HUES6 (cell line): Measurements from ENCODE around the gene GATA2.

ENCODE experiments used
- H3K27ac ChIP-seq: 2 replicates; pipeline ENCODE4 v1.7.0; 2013; ENCODE audit warnings: low read depth, mild to moderate bottlenecking, low read length, inconsistent platforms
- H3K27me3 ChIP-seq: 2 replicates; pipeline ENCODE4 v1.6.1; 2013; ENCODE audit warnings: low read length; ENCODE audit not compliant: control insufficient read depth, insufficient read depth
- H3K36me3 ChIP-seq: 2 replicates; pipeline ENCODE4 v1.6.1; 2013; ENCODE audit warnings: low read length; ENCODE audit not compliant: control insufficient read depth, insufficient read depth
- H3K4me1 ChIP-seq: 2 replicates; pipeline ENCODE4 v1.6.1; 2013; ENCODE audit warnings: low read length; ENCODE audit not compliant: control insufficient read depth, insufficient read depth
- H3K4me3 ChIP-seq: 2 replicates; pipeline ENCODE4 v1.5.1; 2013; ENCODE audit warnings: low read depth, low read length
- H3K9ac ChIP-seq: one replicate; pipeline ENCODE4 v1.6.1; 2013; ENCODE audit warnings: mild to moderate bottlenecking, low read length
- H3K9me3 ChIP-seq: 2 replicates; pipeline ENCODE4 v1.6.1; 2013; ENCODE audit warnings: low read depth, low read length; ENCODE audit not compliant: control insufficient read depth, insufficient read depth

Gene GATA2

GRCh38 chr3:128501431-128501830 lies 8.4 kb upstream of the GATA2 start:
- H3K36me3 ChIP-seq: no peaks in the 10 kb centered on the region
- peaks cover 34% of the 10 kb centered on the region for H3K27me3 ChIP-seq
- peaks cover 4% of the 10 kb centered on the region; the same call in 1 of the 2 replicates for H3K9me3 ChIP-seq
- H3K27ac ChIP-seq: no peak overlapping the region
- H3K4me1 ChIP-seq: peaks cover 24% of the 10 kb centered on the region
- no peak overlapping the region for H3K9ac ChIP-seq
- no peak overlapping the region for H3K4me3 ChIP-seq

GRCh38 chr3:128500556-128500955 lies 7.6 kb upstream of the GATA2 start:
- peaks cover 24% of the 10 kb centered on the region for H3K4me1 ChIP-seq
- H3K9me3 ChIP-seq: no peaks in the 10 kb centered on the region; the same call in 1 of the 2 replicates
- H3K27me3 ChIP-seq: peaks cover 43% of the 10 kb centered on the region
- no peak overlapping the region for H3K27ac ChIP-seq
- no peak overlapping the region for H3K9ac ChIP-seq
- H3K36me3 ChIP-seq: no peaks in the 10 kb centered on the region
- no peak overlapping the region for H3K4me3 ChIP-seq

GRCh38 chr3:128499724-128500275 lies 6.8 kb upstream of the GATA2 start:
- Histone ChIP-seq H3K4me1 (peaks cover 24% of the 10 kb centered on the region), H3K9me3 (no peaks in the 10 kb centered on the region), H3K4me3 (no peak overlapping the region), H3K27ac (no peak overlapping the region), H3K9ac (no peak overlapping the region), H3K36me3 (no peaks in the 10 kb centered on the region), H3K27me3 (peaks cover 50% of the 10 kb centered on the region)

GRCh38 chr3:128498901-128499530 lies 6.0 kb upstream of the GATA2 start:
- H3K36me3 ChIP-seq: no peaks in the 10 kb centered on the region
- peaks cover 58% of the 10 kb centered on the region for H3K27me3 ChIP-seq
- H3K9me3 ChIP-seq: no peaks in the 10 kb centered on the region
- H3K9ac ChIP-seq: no peak overlapping the region
- H3K4me1 ChIP-seq: peaks cover 26% of the 10 kb centered on the region
- H3K4me3 ChIP-seq: no peak overlapping the region
- H3K27ac ChIP-seq: no peak overlapping the region

- no peak overlapping the region for H3K9ac ChIP-seq
- H3K27me3 ChIP-seq: peaks cover 67% of the 10 kb centered on the region
- H3K4me1 ChIP-seq: peaks cover 35% of the 10 kb centered on the region
- H3K36me3 ChIP-seq: no peaks in the 10 kb centered on the region
- no peak overlapping the region for H3K4me3 ChIP-seq
- H3K9me3 ChIP-seq: no peaks in the 10 kb centered on the region
- H3K27ac ChIP-seq: no peak overlapping the region
Measured at GRCh38 chr3:128498127-128498626, 5.2 kb upstream of the GATA2 start.

GRCh38 chr3:128497305-128498126 lies 4.5 kb upstream of the GATA2 start:
- Histone ChIP-seq H3K27ac (no peak overlapping the region), H3K4me1 (peaks cover 35% of the 10 kb centered on the region), H3K27me3 (peaks cover 73% of the 10 kb centered on the region), H3K9ac (peak overlapping the region; percentile 43), H3K9me3 (no peaks in the 10 kb centered on the region), H3K36me3 (no peaks in the 10 kb centered on the region), H3K4me3 (peak overlapping the region; percentile 61)

- no peak overlapping the region for H3K27ac ChIP-seq
- H3K27me3 ChIP-seq: peaks cover 81% of the 10 kb centered on the region
- no peaks in the 10 kb centered on the region for H3K36me3 ChIP-seq
Measured at GRCh38 chr3:128496602-128497304, 3.8 kb upstream of the GATA2 start.

GRCh38 chr3:128496019-128496601 lies 3.1 kb upstream of the GATA2 start:
- Histone ChIP-seq H3K4me1 (peaks cover 44% of the 10 kb centered on the region), H3K27me3 (peaks cover 87% of the 10 kb centered on the region), H3K4me3 (0 out of 2 replicates have a peak overlapping the region, but pooled peaks have one; percentile 61), H3K9me3 (no peaks in the 10 kb centered on the region), H3K27ac (no peak overlapping the region), H3K9ac (no peak overlapping the region), H3K36me3 (no peaks in the 10 kb centered on the region)

More at GRCh38 chr3:128496602-128497304, 3.8 kb upstream of the GATA2 start:
- no peak overlapping the region for H3K9ac ChIP-seq
- peak overlapping the region; percentile 61 for H3K4me3 ChIP-seq
- H3K4me1 ChIP-seq: peaks cover 38% of the 10 kb centered on the region
- no peaks in the 10 kb centered on the region for H3K9me3 ChIP-seq

GRCh38 chr3:128495435-128495970 lies 2.5 kb upstream of the GATA2 start:
- Histone ChIP-seq H3K27ac (no peak overlapping the region), H3K4me1 (peaks cover 50% of the 10 kb centered on the region), H3K9ac (no peak overlapping the region), H3K27me3 (peaks cover 93% of the 10 kb centered on the region), H3K9me3 (no peaks in the 10 kb centered on the region), H3K36me3 (no peaks in the 10 kb centered on the region), H3K4me3 (no peak overlapping the region)

GRCh38 chr3:128494367-128494650 lies 1.3 kb upstream of the GATA2 start:
- Histone ChIP-seq H3K9ac (no peak overlapping the region), H3K36me3 (no peaks in the 10 kb centered on the region), H3K27ac (no peak overlapping the region), H3K27me3 (peaks cover 98% of the 10 kb centered on the region), H3K4me3 (no peak overlapping the region), H3K4me1 (peaks cover 60% of the 10 kb centered on the region), H3K9me3 (no peaks in the 10 kb centered on the region)
